ENCODE results near the gene OR10K1. TPM values are rescaled to one million over a fixed set of nuclear protein-coding genes. Genes with fewer than 3 reads are reported as not detected.
"Not testable (repeated sequence)": the region's sequence is repeated elsewhere in the genome, so short reads cannot be mapped to it uniquely, and the experiment has no call there.

Gene OR10K1
- total RNA-seq, 3 donors from 2014 or later, result not detected

DNA sequence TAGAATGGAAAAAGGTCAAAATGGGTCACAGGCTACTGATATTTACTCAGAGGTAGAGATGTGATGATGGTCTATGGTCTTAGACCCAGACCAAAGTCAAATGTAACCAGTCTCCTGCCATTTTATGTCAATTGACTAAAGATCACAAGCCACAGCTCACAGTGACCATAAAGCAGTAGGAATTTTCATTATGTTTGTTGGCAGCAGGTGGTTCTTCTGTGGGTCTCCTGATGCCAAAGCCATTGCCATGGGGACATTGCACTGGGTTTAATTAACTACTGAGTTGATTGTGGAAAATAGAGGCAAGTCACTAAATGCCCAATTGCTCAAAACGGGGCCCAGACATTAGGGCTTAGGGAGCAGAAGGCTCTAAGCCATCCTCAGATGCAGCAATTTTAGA lies 35.5 kb upstream of the OR10K1 start, which contains the start of gene OR10K2:
Gene OR10K2, minus strand, starts transcription at position 101 of the 400 bp plus-strand sequence. CDS start 5,371 bp downstream, outside the sequence.
- Histone ChIP-seq H3K36me3 (no peaks in the 10 kb centered on the region), H3K4me3 (no peak within 1 kb of the TSS), H3K27me3 (no peaks in the 10 kb centered on the region), H3K9me3 (peaks cover 0 to 15% of the 10 kb centered on the region in 2 donors), H3K27ac (no peak within 1 kb of the TSS), H3K4me1 (no peaks in the 10 kb centered on the region)
- intact Hi-C loops (cut with DNase I; ENCODE audit: low total_unique reads), result no loop called here
- no peak for TF ChIP-seq POLR2A (IDR thresholded peaks at IDR 0.05)
- no peak for TF ChIP-seq CTCF (IDR thresholded peaks at IDR 0.05)
- no peak for TF ChIP-seq POLR2AphosphoS5 (IDR thresholded peaks at IDR 0.05)
- no peak for DNase-seq (ENCODE audit: low spot score in 2 of 2)

DNA sequence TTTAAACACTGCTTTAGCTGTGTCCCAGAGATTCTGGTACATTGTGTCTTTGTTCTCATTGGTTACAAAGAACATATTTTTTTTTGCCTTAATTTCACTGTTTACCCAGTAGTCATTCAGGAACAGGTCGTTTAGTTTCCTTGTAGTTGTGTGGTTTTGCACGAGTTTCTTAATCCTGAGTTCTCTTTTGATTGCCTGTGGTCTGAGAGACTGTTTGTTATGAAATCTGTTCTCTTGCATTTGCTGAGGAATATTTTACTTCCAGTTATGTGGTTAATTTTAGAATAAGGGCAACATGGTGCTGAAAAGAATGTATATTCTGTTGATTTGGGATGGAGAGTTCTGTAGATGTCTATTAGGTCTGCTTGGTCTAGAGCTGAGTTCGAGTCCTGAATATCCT lies 31.5 kb upstream of the OR10K1 start:
- intact Hi-C loops (cut with DNase I; ENCODE audit: low total_unique reads); H3K4me1 ChIP-seq; H3K4me3 ChIP-seq; H3K27ac ChIP-seq; H3K27me3 ChIP-seq; DNase-seq (ENCODE audit: low spot score in 2 of 2); H3K36me3 ChIP-seq: not testable (repeated sequence)
- peaks cover 0 to 15% of the 10 kb centered on the region in 2 donors for H3K9me3 ChIP-seq

DNA sequence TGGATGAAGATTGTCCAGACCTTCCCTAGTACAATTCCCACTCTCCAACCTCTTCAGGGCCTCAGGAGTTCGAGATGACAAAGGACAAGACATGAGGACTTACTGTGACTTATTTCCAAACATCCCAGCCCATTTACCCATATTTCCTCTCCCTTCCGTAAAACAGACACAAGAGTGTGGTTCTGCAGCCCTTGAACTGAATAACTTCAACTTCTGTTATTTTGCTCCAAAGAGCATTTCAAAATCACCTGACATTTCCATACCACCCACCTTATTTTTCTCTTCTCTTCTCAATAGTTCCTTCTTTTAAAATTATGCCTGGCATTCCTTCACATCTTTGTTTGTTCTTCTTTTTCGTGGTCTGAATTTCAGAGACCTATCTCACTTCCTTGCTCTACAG lies 26.9 kb upstream of the OR10K1 start:
- Histone ChIP-seq H3K4me1 (no peaks in the 10 kb centered on the region), H3K27ac (no peak overlapping the region), H3K36me3 (no peaks in the 10 kb centered on the region), H3K4me3 (no peak overlapping the region), H3K9me3 (no peaks in the 10 kb centered on the region), H3K27me3 (peaks cover 0 to 4% of the 10 kb centered on the region in 2 donors)
- intact Hi-C loops (cut with DNase I; ENCODE audit: low total_unique reads), result no loop called here
- DNase-seq (ENCODE audit: low spot score in 2 of 2), result no peak
- TF ChIP-seq POLR2A (IDR thresholded peaks at IDR 0.05) (no peak), POLR2AphosphoS5 (IDR thresholded peaks at IDR 0.05) (no peak), CTCF (IDR thresholded peaks at IDR 0.05) (no peak)

DNA sequence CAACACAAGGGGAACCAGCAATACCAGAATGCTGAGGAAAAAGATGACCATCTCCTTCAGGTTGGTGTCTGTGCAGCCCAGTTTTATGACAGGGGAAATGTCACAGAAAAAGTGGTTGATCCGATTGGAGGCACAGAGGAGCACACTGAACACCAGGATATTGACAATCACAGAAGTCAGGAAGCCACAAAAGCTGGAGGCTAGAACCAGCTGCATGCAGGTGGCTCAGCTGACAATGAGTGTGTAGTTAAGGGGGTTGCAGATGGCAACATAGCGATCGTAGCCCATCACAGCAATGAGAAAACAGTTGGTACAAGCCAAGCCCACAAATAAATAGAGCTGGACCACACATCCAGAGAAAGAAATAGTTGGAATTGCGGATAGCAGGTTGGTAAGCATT lies 16.3 kb upstream of the OR10K1 start:
- Histone ChIP-seq H3K27ac (no peak overlapping the region), H3K36me3 (no peaks in the 10 kb centered on the region), H3K4me3 (no peak overlapping the region), H3K9me3 (peaks cover 0 to 3% of the 10 kb centered on the region in 2 donors), H3K4me1 (no peaks in the 10 kb centered on the region), H3K27me3 (no peaks in the 10 kb centered on the region)
- DNase-seq (ENCODE audit: low spot score in 2 of 2), result no peak
- intact Hi-C loops (cut with DNase I; ENCODE audit: low total_unique reads), result no loop called here
- TF ChIP-seq CTCF (IDR thresholded peaks at IDR 0.05) (no peak), POLR2AphosphoS5 (IDR thresholded peaks at IDR 0.05) (no peak), POLR2A (IDR thresholded peaks at IDR 0.05) (no peak)

DNA sequence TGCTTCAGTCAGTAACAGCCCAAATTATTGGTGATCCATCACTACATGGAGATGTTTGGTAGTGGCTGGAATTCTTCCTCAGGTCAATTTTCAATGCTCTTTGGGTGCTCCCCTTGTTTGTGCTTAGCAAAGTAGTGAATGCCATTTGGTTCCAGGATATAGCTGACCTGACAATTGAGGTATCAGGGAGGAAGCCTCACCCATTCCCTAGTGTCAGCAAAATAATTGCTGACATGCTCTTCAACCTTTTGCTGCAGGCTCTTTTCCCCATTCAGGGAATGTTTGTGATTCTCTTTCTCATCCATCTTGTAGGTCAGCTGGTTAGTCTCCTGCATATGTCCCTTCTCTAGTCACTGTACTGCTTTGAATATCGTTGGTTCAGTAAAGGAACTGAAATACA lies 7.1 kb upstream of the OR10K1 start:
- TF ChIP-seq POLR2A (IDR thresholded peaks at IDR 0.05) (no peak), POLR2AphosphoS5 (IDR thresholded peaks at IDR 0.05) (no peak), CTCF (IDR thresholded peaks at IDR 0.05) (no peak)
- Histone ChIP-seq H3K36me3 (no peaks in the 10 kb centered on the region), H3K4me3 (no peak overlapping the region), H3K27me3 (no peaks in the 10 kb centered on the region), H3K27ac (no peak overlapping the region), H3K4me1 (no peaks in the 10 kb centered on the region), H3K9me3 (no peaks in the 10 kb centered on the region)
- no peak for DNase-seq (ENCODE audit: low spot score in 2 of 2)
- intact Hi-C loops (cut with DNase I; ENCODE audit: low total_unique reads), result no loop called here

DNA sequence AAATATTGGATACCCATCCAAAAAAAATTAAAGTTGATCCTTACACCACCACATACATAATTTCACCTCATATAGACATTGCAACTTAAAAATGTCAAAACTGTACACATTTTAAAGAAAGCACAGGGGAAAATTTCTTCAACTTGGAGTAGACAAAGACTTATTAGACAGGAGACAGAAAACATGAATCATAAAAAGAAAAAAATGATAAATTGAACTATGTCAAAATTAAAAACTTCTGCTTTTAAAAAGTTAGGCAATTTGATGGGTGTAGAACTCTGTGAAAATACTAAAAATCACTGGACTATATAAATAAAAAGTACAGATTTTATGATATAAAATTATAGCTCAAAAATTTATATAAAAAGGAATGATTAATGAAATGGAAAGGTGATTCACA lies 4.4 kb upstream of the OR10K1 start:
- Histone ChIP-seq H3K4me3 (no peak overlapping the region), H3K27ac (no peak overlapping the region), H3K9me3 (no peaks in the 10 kb centered on the region), H3K36me3 (no peaks in the 10 kb centered on the region), H3K4me1 (no peaks in the 10 kb centered on the region), H3K27me3 (no peaks in the 10 kb centered on the region)
- TF ChIP-seq POLR2A (IDR thresholded peaks at IDR 0.05) (no peak), POLR2AphosphoS5 (IDR thresholded peaks at IDR 0.05) (no peak), CTCF (IDR thresholded peaks at IDR 0.05) (no peak)
- intact Hi-C loops (cut with DNase I; ENCODE audit: low total_unique reads), result loop anchor here (5.0 kb wide), 1 partner anchor 670 kb away; no protein-coding TSS in a partner anchor
- DNase-seq (ENCODE audit: low spot score in 2 of 2), result no peak

Measured in breast epithelium (tissue), 4 donors.